B cell (primary cell): Measurements from ENCODE around the gene PSAP. TPM values are rescaled to one million over a fixed set of nuclear protein-coding genes. Genes with fewer than 3 reads are reported as not detected.

Source experiments
- ATAC-seq: fragments of 200-7000 bp; cut with Tn5 transposase; one replicate; pipeline ENCODE4 v1.10.0; 2021; ENCODE audit warnings: low read depth, mild to moderate bottlenecking, moderate number of reproducible peaks, moderate library complexity
- CTCF ChIA-PET: fragments of 350-600 bp; sonication (Branson Sonifier 250); formaldehyde crosslinking; loops from one replicate; lab custom pipeline; 2021; ENCODE audit warnings: antibody characterized with exemption, inconsistent platforms; lab: Charles Lee
- POLR2A ChIA-PET: fragments of 350-600 bp; sonication (Branson Sonifier 250); formaldehyde crosslinking; loops from one replicate; lab custom pipeline; 2021; ENCODE audit warnings: antibody characterized with exemption; lab: Charles Lee
- DNase-seq: peaks from one replicate; pipeline ENCODE4 v3.0.0; 2013
- H2AFZ ChIP-seq: 2 replicates; pipeline ENCODE4 v1.6.1; 2012; ENCODE audit warnings: mild to moderate bottlenecking, low read depth, low read length; ENCODE audit not compliant: insufficient read depth, poor library complexity, severe bottlenecking
- H3K27ac ChIP-seq, 2 donors: 1 replicate in 1 of 2; 2 replicates in 1 of 2; pipeline ENCODE4 v1.5.1; 2012 to 2013; ENCODE audit warnings: low read length in 2 of 2, mild to moderate bottlenecking in 2 of 2, moderate library complexity in 1 of 2
- H3K27me3 ChIP-seq, 4 experiments: fragments of 200-600 bp in 1 of 4; sonication (generic) in 1 of 4; replicated peaks in 1 of 4; 1 replicate in 2 of 4; 2 replicates in 2 of 4; pipeline versions ENCODE4 v1.6.1 to v1.7.0; 2013 to 2016; ENCODE audit warnings: low read length in 3 of 4, mild to moderate bottlenecking in 2 of 4, mixed read lengths in 1 of 4, moderate library complexity in 1 of 4; ENCODE audit not compliant: insufficient read depth in 4 of 4, control insufficient read depth in 3 of 4; ENCODE audit errors: control extremely low read depth in 1 of 4
- H3K36me3 ChIP-seq, 2 experiments: replicated peaks in 1 of 2; 1 replicate in 1 of 2; 2 replicates in 1 of 2; pipeline versions ENCODE4 v1.6.1 to v1.7.1; 2013; ENCODE audit warnings: low read length in 1 of 2; ENCODE audit not compliant: insufficient read depth in 2 of 2, control insufficient read depth in 1 of 2; ENCODE audit errors: control extremely low read depth in 1 of 2, extremely low read depth in 1 of 2
- H3K4me1 ChIP-seq, 2 donors: fragments of 200-600 bp in 1 of 2; sonication (generic) in 1 of 2; 1 replicate in 1 of 2; 2 replicates in 1 of 2; pipeline versions ENCODE4 v1.5.1 to v1.6.1; 2013 to 2017; ENCODE audit warnings: low read length in 2 of 2; ENCODE audit not compliant: control insufficient read depth in 2 of 2, insufficient read depth in 2 of 2
- H3K4me2 ChIP-seq: replicated peaks from 2 replicates; pipeline ENCODE3; 2012; ENCODE audit warnings: mild to moderate bottlenecking, low read depth, low read length; ENCODE audit not compliant: poor library complexity, severe bottlenecking
- H3K4me3 ChIP-seq, 5 experiments: fragments of 200-600 bp in 1 of 5; sonication (generic) in 1 of 5; 1 replicate in 3 of 5; 2 replicates in 2 of 5; pipeline versions ENCODE4 v1.5.1 to v1.7.0; 2011 to 2016; ENCODE audit warnings: low read length in 4 of 5, mild to moderate bottlenecking in 4 of 5, low read depth in 2 of 5, control low read depth in 1 of 5, moderate library complexity in 1 of 5; ENCODE audit not compliant: insufficient read depth in 1 of 5; ENCODE audit errors: control extremely low read depth in 1 of 5, extremely low read depth in 1 of 5
- H3K79me2 ChIP-seq: fragments of 200-600 bp; sonication (generic); one replicate; pipeline ENCODE4 v1.6.0; 2016; ENCODE audit warnings: low read length; ENCODE audit not compliant: control insufficient read depth, insufficient read depth
- H3K9ac ChIP-seq: fragments of 200-600 bp; sonication (generic); 2 replicates; pipeline ENCODE4 v1.6.1; 2017; ENCODE audit warnings: mild to moderate bottlenecking, low read length, moderate library complexity
- H3K9me3 ChIP-seq, 3 donors: one replicate each; pipeline versions ENCODE4 v1.6.1 to v1.7.1; 2013; ENCODE audit warnings: low read length in 2 of 3; ENCODE audit not compliant: control insufficient read depth in 2 of 3, insufficient read depth in 1 of 3; ENCODE audit errors: control extremely low read depth in 1 of 3
- H4K20me1 ChIP-seq: 2 replicates; pipeline ENCODE4 v1.6.0; 2012; ENCODE audit warnings: mild to moderate bottlenecking, low read length; ENCODE audit not compliant: insufficient read depth, control insufficient read depth, poor library complexity, severe bottlenecking
- H3K27ac Mint-ChIP-seq: one replicate; pipeline ENCODE4 v1.8.0; 2021; ENCODE audit warnings: mixed read lengths
- H3K27me3 Mint-ChIP-seq: one replicate; pipeline ENCODE4 v1.8.0; 2021; ENCODE audit warnings: mixed read lengths
- H3K4me1 Mint-ChIP-seq: one replicate; pipeline ENCODE4 v1.8.0; 2021; ENCODE audit warnings: mixed read lengths
- H3K4me3 Mint-ChIP-seq: one replicate; pipeline ENCODE4 v1.8.0; 2021; ENCODE audit warnings: mixed read lengths
- H3K9me3 Mint-ChIP-seq: one replicate; pipeline ENCODE4 v1.8.0; 2022; ENCODE audit warnings: mixed read lengths; ENCODE audit not compliant: insufficient read depth
- EZH2 ChIP-seq: IDR thresholded peaks from 2 replicates; pipeline ENCODE4 v1.6.1; 2012; ENCODE audit warnings: borderline replicate concordance, low read depth, mild to moderate bottlenecking, moderate library complexity, low read length; ENCODE audit not compliant: insufficient read depth, poor library complexity, severe bottlenecking
- WGBS: methylation state at CpG from one replicate; pipeline ENCODE4 v1.1.5; 2013; ENCODE audit warnings: missing lambda C conversion rate; ENCODE audit not compliant: insufficient coverage; 5-methylcytosine and 5-hydroxymethylcytosine counted together
- intact Hi-C: fragments of 100-400 bp; cut with micrococcal nuclease; formaldehyde crosslinking; loops from one replicate; pipeline ENCODE4 v1.10.0; 2022
- polyA plus RNA-seq: library from polyadenylated mRNA; depleted of rRNA; stranded (reverse); fragments of >200 nt; gene quantifications from 2 replicates; pipeline ENCODE4 v1.2.3, GENCODE V29; 2012
- total RNA-seq, 2 donors: library from RNA; stranded (reverse); fragments of 120-200 nt in 1 of 2; gene quantifications; 1 replicate in 1 of 2; 2 replicates in 1 of 2; pipeline versions ENCODE4 v1.2.3 to v1.2.4, GENCODE V29; 2013 to 2022
- TF ChIP-seq, protein P1 (sequence below): fragments of 200-600 bp; IDR thresholded peaks from one replicate; pipeline ENCODE4 v1.8.0; 2022; ENCODE audit warnings: antibody characterized with exemption, mild to moderate bottlenecking

The PSAP gene
- total and polyA plus RNA-seq, 2 donors (not counting 1 experiment from before 2014, with no cell fraction given), result 206 to 509 TPM

GRCh38 chr10:71820966-71821365, 30.1 kb downstream of the PSAP start:
- 97% methylated on average over 6 of the region's 8 CpGs for WGBS
- Mint-ChIP-seq H3K9me3 (no peaks in the 10 kb centered on the region), H3K4me3 (no peak overlapping the region), H3K4me1 (no peaks in the 10 kb centered on the region), H3K27ac (peak overlapping the region; percentile 37), H3K27me3 (no peaks in the 10 kb centered on the region)
- H3K27me3 ChIP-seq, result no peaks in the 10 kb centered on the region
- no peak overlapping the region for H3K4me3 ChIP-seq
- H3K4me1 ChIP-seq, result no peaks in the 10 kb centered on the region
- H3K9ac ChIP-seq, result no peak overlapping the region
- H3K36me3 ChIP-seq, result peaks cover 7 to 96% of the 10 kb centered on the region in 2 experiments
- no peak overlapping the region for H3K4me2 ChIP-seq
- no peaks in the 10 kb centered on the region for H3K9me3 ChIP-seq
- no peaks in the 10 kb centered on the region for H3K79me2 ChIP-seq
- ATAC-seq (no peak), DNase-seq (no peak)
- intact Hi-C loops, result no loop called here
- H2AFZ ChIP-seq, result no peak overlapping the region
- ChIA-PET POLR2A (no interaction called here), CTCF (interaction anchor here (0.9 kb wide), 2 partner anchors 62 to 97 kb away, joined by 3 read pairs; no protein-coding TSS in a partner anchor)
- TF ChIP-seq EZH2, result no peak
- TF ChIP-seq, protein P1, sequence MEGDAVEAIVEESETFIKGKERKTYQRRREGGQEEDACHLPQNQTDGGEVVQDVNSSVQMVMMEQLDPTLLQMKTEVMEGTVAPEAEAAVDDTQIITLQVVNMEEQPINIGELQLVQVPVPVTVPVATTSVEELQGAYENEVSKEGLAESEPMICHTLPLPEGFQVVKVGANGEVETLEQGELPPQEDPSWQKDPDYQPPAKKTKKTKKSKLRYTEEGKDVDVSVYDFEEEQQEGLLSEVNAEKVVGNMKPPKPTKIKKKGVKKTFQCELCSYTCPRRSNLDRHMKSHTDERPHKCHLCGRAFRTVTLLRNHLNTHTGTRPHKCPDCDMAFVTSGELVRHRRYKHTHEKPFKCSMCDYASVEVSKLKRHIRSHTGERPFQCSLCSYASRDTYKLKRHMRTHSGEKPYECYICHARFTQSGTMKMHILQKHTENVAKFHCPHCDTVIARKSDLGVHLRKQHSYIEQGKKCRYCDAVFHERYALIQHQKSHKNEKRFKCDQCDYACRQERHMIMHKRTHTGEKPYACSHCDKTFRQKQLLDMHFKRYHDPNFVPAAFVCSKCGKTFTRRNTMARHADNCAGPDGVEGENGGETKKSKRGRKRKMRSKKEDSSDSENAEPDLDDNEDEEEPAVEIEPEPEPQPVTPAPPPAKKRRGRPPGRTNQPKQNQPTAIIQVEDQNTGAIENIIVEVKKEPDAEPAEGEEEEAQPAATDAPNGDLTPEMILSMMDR, result no peak
- no peak overlapping the region for H3K27ac ChIP-seq
- peaks cover 6% of the 10 kb centered on the region for H4K20me1 ChIP-seq

GRCh38 chr10:71819985-71820384, 31.1 kb downstream of the PSAP start:
- no peak overlapping the region for H3K27ac Mint-ChIP-seq
- no peaks in the 10 kb centered on the region for H3K27me3 Mint-ChIP-seq
- no peak overlapping the region for H2AFZ ChIP-seq
- H3K9ac ChIP-seq, result no peak overlapping the region
- H3K9me3 Mint-ChIP-seq, result no peaks in the 10 kb centered on the region
- no peaks in the 10 kb centered on the region for H3K9me3 ChIP-seq
- POLR2A ChIA-PET, result no interaction called here
- H3K79me2 ChIP-seq, result no peaks in the 10 kb centered on the region
- ATAC-seq, result no peak
- no peaks in the 10 kb centered on the region for H3K4me1 Mint-ChIP-seq
- no peak for DNase-seq
- H3K27me3 ChIP-seq, result no peaks in the 10 kb centered on the region
- CTCF ChIA-PET, result interaction anchor here (0.9 kb wide), 1 partner anchor 63 kb away, joined by 3 read pairs; no protein-coding TSS in a partner anchor
- 96% methylated on average over 4 of the region's 6 CpGs for WGBS
- H4K20me1 ChIP-seq, result peaks cover 6% of the 10 kb centered on the region
- TF ChIP-seq, protein P1, result no peak
- TF ChIP-seq EZH2, result no peak
- no peaks in the 10 kb centered on the region for H3K4me1 ChIP-seq
- H3K36me3 ChIP-seq, result peaks cover 6 to 93% of the 10 kb centered on the region in 2 experiments
- H3K27ac ChIP-seq, result no peak overlapping the region
- intact Hi-C loops, result no loop called here
- H3K4me3 ChIP-seq, result no peak overlapping the region
- H3K4me2 ChIP-seq, result no peak overlapping the region
- H3K4me3 Mint-ChIP-seq, result no peak overlapping the region
